Keratinocyte (primary cell): ENCODE measurements around the gene RAD23B. TPM values are rescaled to one million over a fixed set of nuclear protein-coding genes. Genes with fewer than 3 reads are reported as not detected.
A peak's percentile ranks its signal among the peaks of the same experiment; 100 is the strongest.
"Not testable (repeated sequence)": the region's sequence is repeated elsewhere in the genome, so short reads cannot be mapped to it uniquely, and the experiment has no call there.

Experiments
- DNase-seq: peaks from one replicate; pipeline ENCODE4 v3.0.0-alpha.2; 2011; ENCODE audit warnings: low read depth, missing footprints, low spot score
- FAIRE-seq: peaks from 2 replicates; lab custom pipeline; 2011; peaks lifted over from hg19 to GRCh38; lab: Jason Lieb, UNC
- H2AFZ ChIP-seq: 2 replicates; pipeline ENCODE4 v1.6.0; 2012; ENCODE audit warnings: low read length, control low read depth, inconsistent platforms; ENCODE audit not compliant: control insufficient read depth
- H3K27ac ChIP-seq: 2 replicates; pipeline ENCODE4 v1.5.1; 2011; ENCODE audit warnings: low read length; ENCODE audit not compliant: control insufficient read depth, insufficient read depth
- H3K27me3 ChIP-seq: 3 replicates; pipeline ENCODE4 v1.6.0; 2011; ENCODE audit warnings: low read length; ENCODE audit not compliant: control insufficient read depth, insufficient read depth; ENCODE audit errors: extremely low read depth
- H3K36me3 ChIP-seq, 2 experiments: 2 replicates in 1 of 2; 3 replicates in 1 of 2; pipeline ENCODE4 v1.5.1; 2011; ENCODE audit warnings: low read length in 2 of 2, mild to moderate bottlenecking in 1 of 2; ENCODE audit not compliant: control insufficient read depth in 2 of 2, insufficient read depth in 2 of 2; ENCODE audit errors: extremely low read depth in 1 of 2
- H3K4me1 ChIP-seq: 3 replicates; pipeline ENCODE4 v1.5.1; 2011; ENCODE audit warnings: low read length; ENCODE audit not compliant: control insufficient read depth, insufficient read depth; ENCODE audit errors: extremely low read depth
- H3K4me2 ChIP-seq: 3 replicates; pipeline ENCODE4 v1.6.0; 2011; ENCODE audit warnings: low read depth, low read length; ENCODE audit not compliant: control insufficient read depth, insufficient read depth; ENCODE audit errors: extremely low read depth
- H3K4me3 ChIP-seq, 3 experiments: fragments of 200-600 bp in 1 of 3; sonication (generic) in 1 of 3; 2 replicates in 2 of 3; 3 replicates in 1 of 3; pipeline ENCODE4 v1.5.1; 2011 to 2016; ENCODE audit warnings: low read length in 3 of 3, mild to moderate bottlenecking in 3 of 3, control low read depth in 2 of 3, inconsistent platforms in 1 of 3, low read depth in 1 of 3, mixed read lengths in 1 of 3, mixed run types in 1 of 3, moderate library complexity in 1 of 3; ENCODE audit not compliant: control insufficient read depth in 2 of 3, insufficient read depth in 2 of 3; ENCODE audit errors: extremely low read depth in 1 of 3
- H3K79me2 ChIP-seq: 2 replicates; pipeline ENCODE4 v1.6.0; 2012; ENCODE audit warnings: low read length; ENCODE audit not compliant: control insufficient read depth, insufficient read depth
- H3K9ac ChIP-seq: 3 replicates; pipeline ENCODE4 v1.6.0; 2011; ENCODE audit warnings: low read length; ENCODE audit not compliant: control insufficient read depth, insufficient read depth; ENCODE audit errors: extremely low read depth
- H3K9me1 ChIP-seq: 3 replicates; pipeline ENCODE4 v1.6.0; 2011; ENCODE audit warnings: low read length; ENCODE audit not compliant: control insufficient read depth, insufficient read depth; ENCODE audit errors: extremely low read depth
- H3K9me3 ChIP-seq: 2 replicates; pipeline ENCODE4 v1.5.1; 2012; ENCODE audit warnings: low read depth, low read length; ENCODE audit not compliant: control insufficient read depth
- H4K20me1 ChIP-seq: 3 replicates; pipeline ENCODE4 v1.6.0; 2011; ENCODE audit warnings: low read length; ENCODE audit not compliant: control insufficient read depth, insufficient read depth; ENCODE audit errors: extremely low read depth
- CTCF ChIP-seq, 3 experiments: IDR thresholded peaks in 1 of 3; conservative IDR thresholded peaks in 1 of 3; optimal IDR thresholded peaks in 1 of 3; 2 replicates in 2 of 3; 3 replicates in 1 of 3; pipeline versions ENCODE3 to v1.5.1; 2011; ENCODE audit warnings: low read length in 3 of 3, mild to moderate bottlenecking in 3 of 3, moderate library complexity in 2 of 3, control low read depth in 1 of 3, inconsistent platforms in 1 of 3; ENCODE audit not compliant: insufficient read depth in 2 of 3; ENCODE audit errors: extremely low read depth in 1 of 3
- EZH2 ChIP-seq: IDR thresholded peaks from one replicate; pipeline ENCODE4 v1.6.1; 2012; ENCODE audit warnings: inconsistent platforms, mild to moderate bottlenecking, low read length, moderate library complexity
- dilution Hi-C: fragments of 300-500 bp; cut with MboI; formaldehyde crosslinking; loops from one replicate; pipeline ENCODE4 v1.7.0; 2020; ENCODE audit warnings: low sequenced_read_pairs; ENCODE audit not compliant: extremely low pct_ligation_motif_present
- polyA plus RNA-seq, 5 experiments: library from polyadenylated mRNA; depleted of rRNA in 3 of 5; stranded (reverse) in 3 of 5; stranded (forward) in 1 of 5; unstranded in 1 of 5; fragments of >200 nt; gene quantifications; 1 replicate in 1 of 5; 2 replicates in 3 of 5; 3 replicates in 1 of 5; pipeline versions ENCODE4 v1.2.1 to v1.2.3, GENCODE V29; 2011 to 2012; ENCODE audit warnings: missing spikeins in 2 of 5, low read depth in 1 of 5, low replicate concordance in 1 of 5

The RAD23B gene
- polyA plus RNA-seq, 1 donor (not counting 4 experiments of a cell fraction or from before 2014, with no cell fraction given): 168 TPM

- H3K9ac ChIP-seq: no peak overlapping the region
- FAIRE-seq: no peak
- peaks cover 27% of the 10 kb centered on the region for H4K20me1 ChIP-seq
- no peak overlapping the region for H3K4me2 ChIP-seq
- H3K27me3 ChIP-seq: no peaks in the 10 kb centered on the region
- DNase-seq: no peak
- H3K9me3 ChIP-seq: no peaks in the 10 kb centered on the region
- TF ChIP-seq CTCF (optimal IDR thresholded peaks at IDR 0.05 in 1 of 3, IDR thresholded peaks at IDR 0.05 in 1 of 3, conservative IDR thresholded peaks at IDR 0.05 in 1 of 3; ENCODE audit: extremely low read depth in 1 of 3, insufficient read depth in 2 of 3, low read length in 3 of 3): no peak
- no peak for TF ChIP-seq EZH2
- peaks cover 99% of the 10 kb centered on the region for H3K79me2 ChIP-seq
- H3K36me3 ChIP-seq: peaks cover 0 to 6% of the 10 kb centered on the region in 2 experiments
- H2AFZ ChIP-seq: no peak overlapping the region
- no peak overlapping the region for H3K27ac ChIP-seq
- dilution Hi-C loops: no loop called here
- no peaks in the 10 kb centered on the region for H3K9me1 ChIP-seq
- H3K4me3 ChIP-seq: no peak overlapping the region
- peaks cover 26% of the 10 kb centered on the region for H3K4me1 ChIP-seq
Observed at GRCh38 chr9:107295995-107296394, 12.9 kb downstream of the RAD23B start.

GRCh38 chr9:107296592-107296991, 13.5 kb downstream of the RAD23B start:
- H2AFZ ChIP-seq, H3K9me1 ChIP-seq, H3K27me3 ChIP-seq, H3K9me3 ChIP-seq, H3K27ac ChIP-seq, H3K4me3 ChIP-seq, DNase-seq, FAIRE-seq, H3K4me2 ChIP-seq, dilution Hi-C loops, H3K9ac ChIP-seq: not testable (repeated sequence)
- Histone ChIP-seq H3K36me3 (peaks cover 0 to 12% of the 10 kb centered on the region in 2 experiments), H3K79me2 (peaks cover 99% of the 10 kb centered on the region), H4K20me1 (peaks cover 29% of the 10 kb centered on the region), H3K4me1 (peaks cover 26% of the 10 kb centered on the region)

DNA sequence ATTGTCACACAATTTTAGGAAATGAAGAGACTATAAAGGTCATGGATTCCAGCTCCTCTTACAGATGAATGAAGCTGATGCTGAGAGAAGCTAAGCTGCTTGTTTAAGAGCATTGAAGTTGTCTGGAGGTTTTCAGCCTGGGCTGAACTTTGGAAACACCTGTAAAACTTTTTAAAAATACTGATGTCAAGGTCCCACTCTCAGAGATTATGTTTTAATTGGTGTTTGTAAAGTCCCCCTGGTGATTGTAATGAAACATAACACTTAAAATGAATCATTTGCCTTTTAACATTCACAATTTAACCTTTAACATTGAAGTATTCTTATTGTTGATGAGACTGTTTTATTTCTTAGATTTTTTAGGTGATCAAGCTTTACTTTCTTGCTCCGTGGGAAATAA, 16.4 kb downstream of the RAD23B start:
- FAIRE-seq: no peak
- DNase-seq: no peak
- Histone ChIP-seq H3K4me1 (peaks cover 15% of the 10 kb centered on the region), H3K4me3 (no peak overlapping the region), H3K36me3 (peaks cover 0 to 12% of the 10 kb centered on the region in 2 experiments), H3K9me1 (no peaks in the 10 kb centered on the region), H3K9ac (no peak overlapping the region), H4K20me1 (peaks cover 20% of the 10 kb centered on the region), H3K27ac (no peak overlapping the region), H3K27me3 (no peaks in the 10 kb centered on the region), H2AFZ (no peak overlapping the region), H3K79me2 (peaks cover 95% of the 10 kb centered on the region), H3K9me3 (no peaks in the 10 kb centered on the region), H3K4me2 (no peak overlapping the region)
- no peak for TF ChIP-seq EZH2
- peak in 1 of 3 experiments; percentile 20 for TF ChIP-seq CTCF (optimal IDR thresholded peaks at IDR 0.05 in 1 of 3, IDR thresholded peaks at IDR 0.05 in 1 of 3, conservative IDR thresholded peaks at IDR 0.05 in 1 of 3; ENCODE audit: extremely low read depth in 1 of 3, insufficient read depth in 2 of 3, low read length in 3 of 3)
- dilution Hi-C loops: no loop called here
